Measurements from ENCODE around the gene MMP15.
"Not testable (repeated sequence)": the region's sequence is repeated elsewhere in the genome, so short reads cannot be mapped to it uniquely, and the experiment has no call there.

The MMP15 gene

DNA sequence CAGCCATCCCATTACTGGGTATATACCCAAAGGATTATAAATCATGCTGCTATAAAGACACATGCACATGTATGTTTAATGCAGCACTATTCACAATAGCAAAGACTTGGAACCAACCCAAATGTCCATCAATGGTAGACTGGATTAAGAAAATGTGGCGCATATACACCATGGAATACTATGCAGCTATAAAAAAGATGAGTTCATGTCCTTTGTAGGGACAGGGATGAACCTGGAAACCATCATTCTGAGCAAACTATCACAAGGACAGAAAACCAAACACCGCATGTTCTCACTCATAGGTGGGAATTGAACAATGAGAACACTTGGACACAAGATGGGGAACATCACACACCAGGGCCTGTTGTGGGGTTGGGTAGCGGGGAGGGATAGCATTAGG lies 64.8 kb downstream of the MMP15 start:
- not testable (repeated sequence) for DNase-seq

DNA sequence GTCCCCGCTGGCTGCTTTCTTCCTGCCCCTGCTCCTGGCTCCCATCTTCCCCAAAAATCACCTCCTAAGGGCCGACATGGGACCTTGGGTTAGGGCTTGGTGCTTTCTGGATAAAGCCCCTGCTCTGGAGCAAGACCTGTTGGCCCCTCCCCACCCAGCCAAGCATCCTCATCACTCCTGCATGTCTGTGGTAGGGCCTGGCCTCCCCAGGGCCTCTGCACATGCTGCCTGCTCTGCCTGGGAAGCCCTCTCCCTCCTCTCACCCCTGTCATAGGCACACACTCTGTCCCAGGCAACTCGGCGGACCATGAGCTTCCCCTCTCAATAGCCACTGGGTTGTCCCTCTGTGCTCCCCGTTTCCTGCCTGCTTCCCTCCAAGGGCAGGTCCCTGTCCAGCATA lies 68.5 kb downstream of the MMP15 start:
- no peak for DNase-seq

DNA sequence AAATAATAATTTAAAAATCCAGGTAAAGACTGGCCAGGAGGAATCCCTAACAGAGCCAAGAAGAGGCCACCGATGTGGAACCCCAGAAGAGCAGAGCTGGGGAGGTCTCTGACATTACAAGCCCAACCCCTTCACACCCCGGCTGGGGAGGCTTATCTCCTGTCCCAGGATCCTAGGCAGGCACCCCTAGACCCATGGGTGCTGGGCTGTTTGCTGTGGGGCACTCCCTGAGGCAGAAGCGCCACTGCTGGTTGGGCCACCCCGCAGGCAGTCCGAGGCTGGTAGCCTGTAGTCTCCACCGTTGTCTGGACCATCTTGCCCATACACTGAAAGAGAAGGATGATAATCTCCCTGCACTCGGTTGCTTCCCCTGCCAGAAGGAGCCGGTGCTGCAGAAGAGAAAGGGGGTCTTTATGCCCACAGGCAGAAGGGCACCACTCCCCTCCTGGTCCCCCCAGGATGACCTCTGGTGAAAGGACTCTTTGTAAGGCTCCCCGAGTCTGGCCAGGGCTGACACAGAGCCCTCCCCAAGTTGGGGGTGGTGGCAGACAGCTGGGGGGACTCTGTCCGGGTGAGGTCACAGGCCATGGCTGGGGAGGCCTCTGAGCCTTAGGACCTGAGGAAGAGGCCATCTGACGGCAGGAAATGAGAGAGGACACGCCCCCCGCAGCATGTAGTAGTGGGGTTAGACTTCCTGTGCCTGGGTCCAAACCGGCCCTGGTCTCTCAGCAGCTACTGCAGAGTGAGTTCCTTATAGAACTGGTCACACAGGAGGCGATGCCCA lies 69.4 kb downstream of the MMP15 start:
- no peak for DNase-seq

DNA sequence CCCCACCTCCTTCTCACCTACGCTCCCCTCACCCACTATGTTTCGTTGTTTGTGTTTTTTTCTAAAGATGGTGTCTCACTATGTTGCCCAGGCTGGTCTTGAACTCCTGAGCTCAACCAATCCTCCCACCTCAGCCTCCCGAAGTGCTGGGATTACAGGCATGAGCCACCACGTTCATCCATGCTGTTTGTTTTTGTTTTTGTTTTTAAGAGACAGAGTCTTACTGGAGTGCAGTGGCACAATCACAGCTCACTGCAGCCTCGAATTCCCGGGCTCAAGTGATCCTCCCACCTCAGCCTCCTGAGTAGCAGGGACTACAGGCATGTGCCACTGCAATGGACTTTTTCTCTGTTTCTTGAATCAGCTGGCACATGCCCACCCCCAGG lies 70.0 kb downstream of the MMP15 start:
- DNase-seq, result not testable (repeated sequence)

DNA sequence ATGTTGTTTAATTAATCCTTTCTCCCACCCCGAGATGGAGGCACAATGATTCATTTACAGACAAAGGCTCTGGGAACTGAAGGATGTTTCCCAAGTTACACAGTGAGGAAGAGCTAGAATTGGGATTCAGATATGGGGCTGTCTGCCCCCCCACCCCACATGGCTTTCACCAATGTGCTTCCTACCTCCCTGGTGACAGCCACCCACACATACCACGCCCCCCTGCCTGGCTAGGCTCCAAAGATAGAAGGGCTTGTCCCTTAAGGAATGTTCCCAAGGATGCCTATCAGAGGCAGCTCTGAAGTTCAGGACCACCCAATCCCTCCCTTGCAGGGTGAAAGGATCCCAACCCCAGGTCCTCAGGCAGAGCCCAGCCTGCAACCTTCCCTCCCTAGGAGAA lies 70.7 kb downstream of the MMP15 start:
- no peak for DNase-seq

Measured in DMS79 (cell line).